T1000 (cell line): ENCODE results near the gene ZNF75A.
A peak's percentile ranks its signal among the peaks of the same experiment; 100 is the strongest.
"Not testable (repeated sequence)": the region's sequence is repeated elsewhere in the genome, so short reads cannot be mapped to it uniquely, and the experiment has no call there.

Experiments used
- DNase-seq: peaks from one replicate; lab custom pipeline; 2025; ENCODE audit warnings: mixed read lengths; lab: John Stamatoyannopoulos, UW

ZNF75A gene

GRCh38 chr16:3305109-3306068 lies at the start of gene ZNF75A, which contains the start of gene TIGD7:
ZNF75A (plus strand) TSS chr16:3305497; CDS start chr16:3308429, 2,932 bp downstream.
TIGD7 (minus strand) TSS chr16:3305430; CDS start chr16:3300614, 4,816 bp downstream.
- DNase-seq, result peak; percentile 89

GRCh38 chr16:3256146-3256865 lies 49.0 kb upstream of the ZNF75A start, which contains the start of gene MEFV:
MEFV (minus strand) TSS chr16:3256633; CDS start chr16:3256587, 46 bp downstream.
- no peak for DNase-seq

GRCh38 chr16:3256866-3257465 lies 48.3 kb upstream of the ZNF75A start:
- no peak for DNase-seq

GRCh38 chr16:3259836-3260235 lies 45.5 kb upstream of the ZNF75A start:
- no peak for DNase-seq

- no peak for DNase-seq
These were observed 42.8 kb upstream of the ZNF75A start for GRCh38 chr16:3262517-3262916.

GRCh38 chr16:3264137-3265036 lies 40.9 kb upstream of the ZNF75A start:
- DNase-seq, result peak; percentile 98

GRCh38 chr16:3266873-3267537 lies 38.3 kb upstream of the ZNF75A start:
- no peak for DNase-seq

GRCh38 chr16:3268294-3268693 lies 37.0 kb upstream of the ZNF75A start:
- DNase-seq, result no peak

GRCh38 chr16:3270718-3271117 lies 34.6 kb upstream of the ZNF75A start:
- DNase-seq, result not testable (repeated sequence)

- not testable (repeated sequence) for DNase-seq
These were observed 34.0 kb upstream of the ZNF75A start for GRCh38 chr16:3271281-3271680.

- DNase-seq, result no peak
These were observed 30.8 kb upstream of the ZNF75A start for GRCh38 chr16:3274490-3274889.

- no peak for DNase-seq
These were observed 30.4 kb upstream of the ZNF75A start for GRCh38 chr16:3274947-3275346.

- DNase-seq, result no peak
These were observed 28.6 kb upstream of the ZNF75A start for GRCh38 chr16:3276679-3277078.

- DNase-seq, result no peak
These were observed 24.0 kb upstream of the ZNF75A start for GRCh38 chr16:3281222-3281820.

GRCh38 chr16:3282103-3282729 lies 23.1 kb upstream of the ZNF75A start:
- DNase-seq, result peak; percentile 75

- DNase-seq, result peak; percentile 91
These were observed 22.4 kb upstream of the ZNF75A start, which contains the start of gene ZNF263 for GRCh38 chr16:3282730-3283542. ZNF263 (plus strand) TSS chr16:3283491; CDS start chr16:3283819, 328 bp downstream.

GRCh38 chr16:3283543-3284447 lies 21.5 kb upstream of the ZNF75A start:
- DNase-seq, result no peak

GRCh38 chr16:3285131-3285530 lies 20.2 kb upstream of the ZNF75A start:
- DNase-seq, result no peak
